ENCODE measurements around the gene NUP160.
"Not testable (repeated sequence)": the region's sequence is repeated elsewhere in the genome, so short reads cannot be mapped to it uniquely, and the experiment has no call there.

The NUP160 gene

GRCh38 chr11:47847892-47848699 lies at the start of gene NUP160:
Gene NUP160, minus strand, starts transcription at chr11:47848350. Its CDS starts 32 bp downstream, at chr11:47848318.
- Histone ChIP-seq H3K4me2 (ENCODE audit: low read length) (peak within 1 kb of the TSS; percentile 96), H3K9ac (ENCODE audit: low read length) (peak within 1 kb of the TSS; percentile 80), H2AFZ (ENCODE audit: low read depth, low read length) (peak within 1 kb of the TSS; percentile 57), H3K27me3 (ENCODE audit: low read depth, low read length) (no peaks in the 10 kb centered on the region), H4K20me1 (ENCODE audit: insufficient read depth, low read length) (peaks cover 11% of the 10 kb centered on the region; the same call in 1 of the 2 replicates), H3K36me3 (replicated peaks; ENCODE audit: low read depth, low read length) (peaks cover 30% of the 10 kb centered on the region), H3K9me3 (ENCODE audit: insufficient read depth, low read length) (no peaks in the 10 kb centered on the region), H3K4me3 (ENCODE audit: low read length) (peak within 1 kb of the TSS; percentile 80), H3K4me1 (ENCODE audit: low read length) (peaks cover 48% of the 10 kb centered on the region), H3K27ac (ENCODE audit: low read length) (peak within 1 kb of the TSS; percentile 73), H3K79me2 (ENCODE audit: low read length) (peaks cover 55% of the 10 kb centered on the region)
- TF ChIP-seq EZH2phosphoT487 (IDR thresholded peaks at IDR 0.05; ENCODE audit: low read depth) (no peak), CTCF (IDR thresholded peaks at IDR 0.05; ENCODE audit: low read depth, low read length) (no peak)

GRCh38 chr11:47896199-47896598 lies 48.0 kb upstream of the NUP160 start:
- Histone ChIP-seq H3K79me2 (ENCODE audit: low read length) (no peaks in the 10 kb centered on the region), H3K4me1 (ENCODE audit: low read length) (peaks cover 25% of the 10 kb centered on the region), H3K9ac (ENCODE audit: low read length) (no peak overlapping the region), H3K27ac (ENCODE audit: low read length) (no peak overlapping the region), H3K27me3 (ENCODE audit: low read depth, low read length) (no peaks in the 10 kb centered on the region), H3K4me3 (ENCODE audit: low read length) (no peak overlapping the region), H3K36me3 (replicated peaks; ENCODE audit: low read depth, low read length) (no peaks in the 10 kb centered on the region), H3K4me2 (ENCODE audit: low read length) (no peak overlapping the region), H4K20me1 (ENCODE audit: insufficient read depth, low read length) (no peaks in the 10 kb centered on the region), H3K9me3 (ENCODE audit: insufficient read depth, low read length) (peaks cover 4% of the 10 kb centered on the region; the same call in 1 of the 2 replicates), H2AFZ (ENCODE audit: low read depth, low read length) (no peak overlapping the region)
- TF ChIP-seq CTCF (IDR thresholded peaks at IDR 0.05; ENCODE audit: low read depth, low read length) (no peak), EZH2phosphoT487 (IDR thresholded peaks at IDR 0.05; ENCODE audit: low read depth) (no peak)

- Histone ChIP-seq H3K9me3 (ENCODE audit: insufficient read depth, low read length) (peaks cover 4% of the 10 kb centered on the region; the same call in 1 of the 2 replicates), H2AFZ (ENCODE audit: low read depth, low read length) (no peak overlapping the region), H3K4me1 (ENCODE audit: low read length) (peaks cover 18% of the 10 kb centered on the region), H3K4me2 (ENCODE audit: low read length) (no peak overlapping the region), H3K36me3 (replicated peaks; ENCODE audit: low read depth, low read length) (no peaks in the 10 kb centered on the region), H3K27ac (ENCODE audit: low read length) (no peak overlapping the region), H3K9ac (ENCODE audit: low read length) (no peak overlapping the region), H3K27me3 (ENCODE audit: low read depth, low read length) (no peaks in the 10 kb centered on the region), H4K20me1 (ENCODE audit: insufficient read depth, low read length) (no peaks in the 10 kb centered on the region), H3K79me2 (ENCODE audit: low read length) (no peaks in the 10 kb centered on the region), H3K4me3 (ENCODE audit: low read length) (no peak overlapping the region)
- TF ChIP-seq EZH2phosphoT487 (IDR thresholded peaks at IDR 0.05; ENCODE audit: low read depth) = no peak
- 0 out of 2 replicates have a peak, but pooled peaks have one; percentile 6 for TF ChIP-seq CTCF (IDR thresholded peaks at IDR 0.05; ENCODE audit: low read depth, low read length)
Observed at GRCh38 chr11:47895035-47895434, 46.9 kb upstream of the NUP160 start.

DNA sequence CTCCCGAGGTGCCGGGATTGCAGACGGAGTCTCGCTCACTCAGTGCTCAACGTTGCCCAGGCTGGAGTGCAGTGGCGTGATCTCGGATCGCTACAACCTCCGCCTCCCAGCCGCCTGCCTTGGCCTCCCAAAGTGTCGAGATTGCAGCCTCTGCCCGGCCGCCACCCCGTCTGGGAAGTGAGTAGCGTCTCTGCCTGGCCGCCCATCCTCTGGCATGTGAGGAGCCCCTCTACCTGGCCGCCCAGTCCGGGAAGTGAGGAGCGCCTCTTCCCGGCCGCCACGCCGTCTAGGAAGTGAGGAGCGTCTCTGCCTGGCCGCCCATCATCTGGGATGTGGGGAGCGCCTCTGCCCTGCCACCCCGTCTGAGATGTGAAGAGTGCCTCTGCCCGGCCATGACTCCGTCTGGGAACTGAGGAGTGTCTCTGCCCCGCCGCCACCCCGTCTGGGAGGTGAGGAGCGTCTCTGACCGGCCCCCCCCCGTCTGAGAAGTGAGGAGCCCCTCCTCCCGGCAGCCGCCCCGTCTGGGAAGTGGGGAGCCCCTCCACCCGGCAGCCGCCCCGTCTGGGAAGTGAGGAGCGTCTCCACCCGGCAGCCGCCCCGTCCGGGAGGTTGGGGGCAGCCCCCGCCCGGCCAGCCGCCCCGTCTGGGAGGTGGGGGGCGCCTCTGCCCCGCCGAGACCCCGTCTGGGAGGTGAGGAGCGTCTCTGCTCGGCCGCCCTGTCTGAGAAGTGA lies 44.6 kb upstream of the NUP160 start:
- not testable (repeated sequence) for H3K9ac ChIP-seq (ENCODE audit: low read length); H3K4me3 ChIP-seq (ENCODE audit: low read length); H3K27ac ChIP-seq (ENCODE audit: low read length); H4K20me1 ChIP-seq (ENCODE audit: insufficient read depth, low read length); H2AFZ ChIP-seq (ENCODE audit: low read depth, low read length); H3K4me1 ChIP-seq (ENCODE audit: low read length); H3K79me2 ChIP-seq (ENCODE audit: low read length); H3K9me3 ChIP-seq (ENCODE audit: insufficient read depth, low read length); H3K4me2 ChIP-seq (ENCODE audit: low read length); H3K27me3 ChIP-seq (ENCODE audit: low read depth, low read length); H3K36me3 ChIP-seq (replicated peaks; ENCODE audit: low read depth, low read length)
